ENCODE measurements around the gene ZNHIT2.

ZNHIT2 gene

GRCh38 chr11:65067446-65067845 lies 50.1 kb downstream of the ZNHIT2 start:
- DNase-seq: no peak

- DNase-seq: no peak
Measured at GRCh38 chr11:65066805-65067291, 50.7 kb downstream of the ZNHIT2 start.

Data from activated CD4-positive, alpha-beta T cell treated with anti-CD3 and anti-CD28 coated beads for 4 hours (primary cell).